HepG2 (cell line): ENCODE results near the gene POLR2J. TPM values are rescaled to one million over a fixed set of nuclear protein-coding genes. Genes with fewer than 3 reads are reported as not detected.
A peak's percentile ranks its signal among the peaks of the same experiment; 100 is the strongest.

ENCODE experiments used
- FOXP1 ChIP-seq, 2 experiments: fragments of 450-650 bp in 1 of 2; IDR thresholded peaks; 2 replicates each; pipeline ENCODE4 v1.6.1; 2017 to 2018; ENCODE audit warnings: antibody characterized with exemption in 1 of 2
- JDP2 ChIP-seq: sonication (generic); formaldehyde crosslinking; IDR thresholded peaks from 2 replicates; pipeline ENCODE4 v1.8.1; 2022; ENCODE audit warnings: missing genetic modification reagents, borderline replicate concordance
- KDM2A ChIP-seq: sonication (generic); formaldehyde crosslinking; IDR thresholded peaks from 2 replicates; pipeline ENCODE4 v1.4.0; 2020; ENCODE audit warnings: low read depth, missing genetic modification reagents, borderline replicate concordance
- MATR3 ChIP-seq: sonication (generic); formaldehyde crosslinking; IDR thresholded peaks from 2 replicates; pipeline ENCODE4 v1.4.0; 2020; ENCODE audit warnings: missing genetic modification reagents
- RELA ChIP-seq: sonication (generic); formaldehyde crosslinking; IDR thresholded peaks from 2 replicates; pipeline ENCODE4 v1.4.0; 2020; ENCODE audit warnings: missing genetic modification reagents
- ZBTB3 ChIP-seq: sonication (generic); formaldehyde crosslinking; IDR thresholded peaks from 2 replicates; pipeline ENCODE4 v1.4.0; 2020; ENCODE audit warnings: low read depth, mild to moderate bottlenecking, moderate library complexity, missing genetic modification reagents, borderline replicate concordance
- ZNF282 ChIP-seq: fragments of 450-650 bp; IDR thresholded peaks from 2 replicates; pipeline ENCODE4 v1.6.1; 2018; ENCODE audit not compliant: partially characterized antibody
- ZNF432 ChIP-seq: sonication (generic); formaldehyde crosslinking; IDR thresholded peaks from 2 replicates; pipeline ENCODE4 v1.5.0; 2020; ENCODE audit warnings: missing genetic modification reagents, mild to moderate bottlenecking, borderline replicate concordance
- ZNF446 ChIP-seq: sonication (generic); formaldehyde crosslinking; IDR thresholded peaks from 2 replicates; pipeline ENCODE4 v1.5.0; 2020; ENCODE audit warnings: mild to moderate bottlenecking, missing genetic modification reagents
- ZNF570 ChIP-seq: sonication (generic); formaldehyde crosslinking; IDR thresholded peaks from 2 replicates; pipeline ENCODE4 v1.4.0; 2020; ENCODE audit warnings: mild to moderate bottlenecking, missing genetic modification reagents, borderline replicate concordance
- ZNF75D ChIP-seq: sonication (generic); formaldehyde crosslinking; IDR thresholded peaks from 2 replicates; pipeline ENCODE4 v1.8.1; 2023; ENCODE audit warnings: missing genetic modification reagents, mild to moderate bottlenecking, borderline replicate concordance
- ZNF839 ChIP-seq: sonication (generic); formaldehyde crosslinking; IDR thresholded peaks from 2 replicates; pipeline ENCODE4 v1.4.0; 2020; ENCODE audit warnings: missing genetic modification reagents, mild to moderate bottlenecking, borderline replicate concordance
- ZNF891 ChIP-seq: sonication (generic); formaldehyde crosslinking; IDR thresholded peaks from 2 replicates; pipeline ENCODE4 v1.5.0; 2020; ENCODE audit warnings: mild to moderate bottlenecking, missing genetic modification reagents
- polyA plus RNA-seq, 8 experiments: library from polyadenylated mRNA; depleted of rRNA in 3 of 8; stranded (reverse) in 7 of 8; unstranded in 1 of 8; fragments of >200 nt; fragmentation: Illumina TruSeq in 4 of 8; extraction: Trizol in 4 of 8; gene quantifications; 2 replicates each; pipeline versions ENCODE4 v1.2.1 to v1.2.3, GENCODE V29; 2011 to 2016; ENCODE audit warnings: low read depth in 4 of 8, missing spikeins in 1 of 8, mixed read lengths in 1 of 8; ENCODE audit not compliant: insufficient read depth in 1 of 8
- total RNA-seq, 5 experiments: library from RNA; depleted of rRNA; stranded (reverse); fragments of >200 nt; fragmentation: Illumina TruSeq; extraction: Trizol; gene quantifications; 2 replicates each; pipeline ENCODE4 v1.2.3, GENCODE V29; 2016; ENCODE audit warnings: low read depth in 1 of 5
- TF ChIP-seq, protein P1 (sequence below): sonication (generic); formaldehyde crosslinking; IDR thresholded peaks from 2 replicates; pipeline ENCODE4 v1.4.0; 2020; ENCODE audit warnings: missing genetic modification reagents
- TF ChIP-seq, protein P2 (sequence below): sonication (generic); formaldehyde crosslinking; IDR thresholded peaks from 2 replicates; pipeline ENCODE4 v1.8.0; 2022; ENCODE audit warnings: mild to moderate bottlenecking, missing genetic modification reagents
- TF ChIP-seq, protein P3 (sequence below), 2 experiments: sonication (generic) in 1 of 2; formaldehyde crosslinking in 1 of 2; IDR thresholded peaks; 2 replicates each; pipeline versions ENCODE4 v1.4.0 to v1.6.1; 2016 to 2020; ENCODE audit warnings: borderline replicate concordance in 1 of 2, low read depth in 1 of 2, mild to moderate bottlenecking in 1 of 2, missing genetic modification reagents in 1 of 2
- TF ChIP-seq, protein P4 (sequence below): sonication (generic); formaldehyde crosslinking; IDR thresholded peaks from 2 replicates; pipeline ENCODE4 v1.4.0; 2020; ENCODE audit warnings: missing genetic modification reagents

POLR2J gene
- total and polyA plus RNA-seq, 2 of the 13 experiments (the other 11 are each of a cell fraction or from before 2014, with no cell fraction given): 41.2 to 71.4 TPM

DNA sequence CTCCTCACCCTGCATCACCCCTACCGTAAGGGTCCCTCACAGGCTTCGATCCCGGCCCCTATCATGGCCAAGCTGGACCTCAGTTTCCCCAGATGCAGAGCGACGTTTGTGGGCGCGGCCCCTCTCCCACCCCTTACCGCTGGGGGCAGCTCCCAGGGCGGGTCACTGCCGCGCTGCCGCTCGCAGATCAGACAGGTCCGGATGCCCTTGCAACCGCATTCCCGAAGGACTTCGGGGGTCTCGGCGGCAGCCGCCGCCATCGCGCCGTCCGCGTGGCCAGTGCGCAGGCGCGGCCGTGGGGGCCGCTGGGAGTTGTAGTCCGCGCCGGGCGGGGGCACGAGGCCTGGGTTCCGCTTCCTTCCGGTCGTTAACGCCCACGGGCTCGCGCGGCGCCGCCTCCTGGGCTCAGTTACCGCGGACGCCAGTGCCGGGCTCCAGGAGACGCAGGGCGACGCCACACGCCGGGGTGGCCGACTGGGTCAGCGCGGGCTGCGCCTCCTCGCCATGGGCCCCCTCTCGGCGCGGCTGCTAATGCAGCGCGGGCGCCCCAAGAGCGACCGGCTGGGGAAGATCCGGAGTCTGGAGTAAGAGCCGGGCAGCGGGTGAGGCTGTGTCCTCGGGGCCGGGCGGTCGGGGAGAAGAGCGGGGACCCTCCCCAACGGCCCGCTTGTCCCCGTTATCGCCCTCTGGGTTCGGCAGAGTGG lies 14.0 kb downstream of the POLR2J start, which contains the start of the genes ALKBH4 and LRWD1 (continued):
- TF ChIP-seq, protein P1, sequence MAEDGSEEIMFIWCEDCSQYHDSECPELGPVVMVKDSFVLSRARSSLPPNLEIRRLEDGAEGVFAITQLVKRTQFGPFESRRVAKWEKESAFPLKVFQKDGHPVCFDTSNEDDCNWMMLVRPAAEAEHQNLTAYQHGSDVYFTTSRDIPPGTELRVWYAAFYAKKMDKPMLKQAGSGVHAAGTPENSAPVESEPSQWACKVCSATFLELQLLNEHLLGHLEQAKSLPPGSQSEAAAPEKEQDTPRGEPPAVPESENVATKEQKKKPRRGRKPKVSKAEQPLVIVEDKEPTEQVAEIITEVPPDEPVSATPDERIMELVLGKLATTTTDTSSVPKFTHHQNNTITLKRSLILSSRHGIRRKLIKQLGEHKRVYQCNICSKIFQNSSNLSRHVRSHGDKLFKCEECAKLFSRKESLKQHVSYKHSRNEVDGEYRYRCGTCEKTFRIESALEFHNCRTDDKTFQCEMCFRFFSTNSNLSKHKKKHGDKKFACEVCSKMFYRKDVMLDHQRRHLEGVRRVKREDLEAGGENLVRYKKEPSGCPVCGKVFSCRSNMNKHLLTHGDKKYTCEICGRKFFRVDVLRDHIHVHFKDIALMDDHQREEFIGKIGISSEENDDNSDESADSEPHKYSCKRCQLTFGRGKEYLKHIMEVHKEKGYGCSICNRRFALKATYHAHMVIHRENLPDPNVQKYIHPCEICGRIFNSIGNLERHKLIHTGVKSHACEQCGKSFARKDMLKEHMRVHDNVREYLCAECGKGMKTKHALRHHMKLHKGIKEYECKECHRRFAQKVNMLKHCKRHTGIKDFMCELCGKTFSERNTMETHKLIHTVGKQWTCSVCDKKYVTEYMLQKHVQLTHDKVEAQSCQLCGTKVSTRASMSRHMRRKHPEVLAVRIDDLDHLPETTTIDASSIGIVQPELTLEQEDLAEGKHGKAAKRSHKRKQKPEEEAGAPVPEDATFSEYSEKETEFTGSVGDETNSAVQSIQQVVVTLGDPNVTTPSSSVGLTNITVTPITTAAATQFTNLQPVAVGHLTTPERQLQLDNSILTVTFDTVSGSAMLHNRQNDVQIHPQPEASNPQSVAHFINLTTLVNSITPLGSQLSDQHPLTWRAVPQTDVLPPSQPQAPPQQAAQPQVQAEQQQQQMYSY: peak; percentile 78
- TF ChIP-seq ZNF891 (CRISPR knock-in tag) (peak; percentile 79; the same call in 1 of the 2 replicates), MATR3 (no peak), KDM2A (CRISPR knock-in tag) (peak; percentile 86), RELA (CRISPR knock-in tag) (peak; percentile 81; the same call in 1 of the 2 replicates), ZNF75D (CRISPR knock-in tag) (no peak), ZBTB3 (no peak), JDP2 (CRISPR knock-in tag) (no peak; the same call in 1 of the 2 replicates), ZNF570 (CRISPR knock-in tag) (no peak), FOXP1 (IDR thresholded peaks at IDR 0.05) (no peak), FOXP1 (CRISPR knock-in tag; IDR thresholded peaks at IDR 0.05) (no peak), ZNF282 (no peak), ZNF446 (CRISPR knock-in tag) (no peak), ZNF432 (CRISPR knock-in tag) (no peak), ZNF839 (0 out of 2 replicates have a peak, but pooled peaks have one; percentile 70)
- TF ChIP-seq, protein P2, sequence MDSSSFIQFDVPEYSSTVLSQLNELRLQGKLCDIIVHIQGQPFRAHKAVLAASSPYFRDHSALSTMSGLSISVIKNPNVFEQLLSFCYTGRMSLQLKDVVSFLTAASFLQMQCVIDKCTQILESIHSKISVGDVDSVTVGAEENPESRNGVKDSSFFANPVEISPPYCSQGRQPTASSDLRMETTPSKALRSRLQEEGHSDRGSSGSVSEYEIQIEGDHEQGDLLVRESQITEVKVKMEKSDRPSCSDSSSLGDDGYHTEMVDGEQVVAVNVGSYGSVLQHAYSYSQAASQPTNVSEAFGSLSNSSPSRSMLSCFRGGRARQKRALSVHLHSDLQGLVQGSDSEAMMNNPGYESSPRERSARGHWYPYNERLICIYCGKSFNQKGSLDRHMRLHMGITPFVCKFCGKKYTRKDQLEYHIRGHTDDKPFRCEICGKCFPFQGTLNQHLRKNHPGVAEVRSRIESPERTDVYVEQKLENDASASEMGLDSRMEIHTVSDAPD: no peak; the same call in 1 of the 2 replicates
- TF ChIP-seq, protein P3, sequence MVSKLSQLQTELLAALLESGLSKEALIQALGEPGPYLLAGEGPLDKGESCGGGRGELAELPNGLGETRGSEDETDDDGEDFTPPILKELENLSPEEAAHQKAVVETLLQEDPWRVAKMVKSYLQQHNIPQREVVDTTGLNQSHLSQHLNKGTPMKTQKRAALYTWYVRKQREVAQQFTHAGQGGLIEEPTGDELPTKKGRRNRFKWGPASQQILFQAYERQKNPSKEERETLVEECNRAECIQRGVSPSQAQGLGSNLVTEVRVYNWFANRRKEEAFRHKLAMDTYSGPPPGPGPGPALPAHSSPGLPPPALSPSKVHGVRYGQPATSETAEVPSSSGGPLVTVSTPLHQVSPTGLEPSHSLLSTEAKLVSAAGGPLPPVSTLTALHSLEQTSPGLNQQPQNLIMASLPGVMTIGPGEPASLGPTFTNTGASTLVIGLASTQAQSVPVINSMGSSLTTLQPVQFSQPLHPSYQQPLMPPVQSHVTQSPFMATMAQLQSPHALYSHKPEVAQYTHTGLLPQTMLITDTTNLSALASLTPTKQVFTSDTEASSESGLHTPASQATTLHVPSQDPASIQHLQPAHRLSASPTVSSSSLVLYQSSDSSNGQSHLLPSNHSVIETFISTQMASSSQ (IDR thresholded peaks at IDR 0.05; ENCODE audit: low read depth): no peak
- TF ChIP-seq, protein P3 (CRISPR knock-in tag; IDR thresholded peaks at IDR 0.05; ENCODE audit: borderline replicate concordance): no peak
- TF ChIP-seq, protein P4, sequence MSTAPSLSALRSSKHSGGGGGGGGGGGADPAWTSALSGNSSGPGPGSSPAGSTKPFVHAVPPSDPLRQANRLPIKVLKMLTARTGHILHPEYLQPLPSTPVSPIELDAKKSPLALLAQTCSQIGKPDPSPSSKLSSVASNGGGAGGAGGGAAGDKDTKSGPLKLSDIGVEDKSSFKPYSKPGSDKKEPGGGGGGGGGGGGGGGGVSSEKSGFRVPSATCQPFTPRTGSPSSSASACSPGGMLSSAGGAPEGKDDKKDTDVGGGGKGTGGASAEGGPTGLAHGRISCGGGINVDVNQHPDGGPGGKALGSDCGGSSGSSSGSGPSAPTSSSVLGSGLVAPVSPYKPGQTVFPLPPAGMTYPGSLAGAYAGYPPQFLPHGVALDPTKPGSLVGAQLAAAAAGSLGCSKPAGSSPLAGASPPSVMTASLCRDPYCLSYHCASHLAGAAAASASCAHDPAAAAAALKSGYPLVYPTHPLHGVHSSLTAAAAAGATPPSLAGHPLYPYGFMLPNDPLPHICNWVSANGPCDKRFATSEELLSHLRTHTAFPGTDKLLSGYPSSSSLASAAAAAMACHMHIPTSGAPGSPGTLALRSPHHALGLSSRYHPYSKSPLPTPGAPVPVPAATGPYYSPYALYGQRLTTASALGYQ (CRISPR knock-in tag): no peak
